Measurements from ENCODE around the gene CNTNAP1.

DNA sequence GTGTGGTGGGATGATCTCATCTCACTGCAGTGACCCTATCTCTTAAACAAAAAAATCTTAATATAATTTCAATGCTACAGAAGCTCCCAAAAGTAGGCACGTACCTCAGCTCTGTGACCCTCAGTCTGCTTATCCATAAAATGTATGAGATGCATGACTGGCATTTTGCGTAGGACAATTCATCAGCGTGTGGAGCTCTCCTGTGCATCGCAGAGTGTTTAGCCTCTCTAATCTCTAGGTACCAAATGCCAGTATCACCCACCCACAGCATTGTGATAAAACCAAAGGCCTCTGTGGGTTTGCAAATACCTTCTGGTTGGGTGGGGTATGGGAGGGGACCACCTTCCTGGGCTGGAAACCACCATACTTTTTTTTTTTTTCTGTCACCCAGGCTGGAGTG lies 42.2 kb upstream of the CNTNAP1 start:
- TF ChIP-seq, protein P1, sequence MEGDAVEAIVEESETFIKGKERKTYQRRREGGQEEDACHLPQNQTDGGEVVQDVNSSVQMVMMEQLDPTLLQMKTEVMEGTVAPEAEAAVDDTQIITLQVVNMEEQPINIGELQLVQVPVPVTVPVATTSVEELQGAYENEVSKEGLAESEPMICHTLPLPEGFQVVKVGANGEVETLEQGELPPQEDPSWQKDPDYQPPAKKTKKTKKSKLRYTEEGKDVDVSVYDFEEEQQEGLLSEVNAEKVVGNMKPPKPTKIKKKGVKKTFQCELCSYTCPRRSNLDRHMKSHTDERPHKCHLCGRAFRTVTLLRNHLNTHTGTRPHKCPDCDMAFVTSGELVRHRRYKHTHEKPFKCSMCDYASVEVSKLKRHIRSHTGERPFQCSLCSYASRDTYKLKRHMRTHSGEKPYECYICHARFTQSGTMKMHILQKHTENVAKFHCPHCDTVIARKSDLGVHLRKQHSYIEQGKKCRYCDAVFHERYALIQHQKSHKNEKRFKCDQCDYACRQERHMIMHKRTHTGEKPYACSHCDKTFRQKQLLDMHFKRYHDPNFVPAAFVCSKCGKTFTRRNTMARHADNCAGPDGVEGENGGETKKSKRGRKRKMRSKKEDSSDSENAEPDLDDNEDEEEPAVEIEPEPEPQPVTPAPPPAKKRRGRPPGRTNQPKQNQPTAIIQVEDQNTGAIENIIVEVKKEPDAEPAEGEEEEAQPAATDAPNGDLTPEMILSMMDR (IDR thresholded peaks at IDR 0.05) = no peak
- TF ChIP-seq EZH2phosphoT487 (IDR thresholded peaks at IDR 0.05) (no peak), EZH2 (IDR thresholded peaks at IDR 0.05) (no peak)
